NB4 (cell line): ENCODE results near the gene UBIAD1.

ENCODE experiments used
- CTCF ChIP-seq: IDR thresholded peaks from one replicate; pipeline ENCODE4 v1.5.1; 2012; ENCODE audit warnings: low read depth, low read length
- MAX ChIP-seq: IDR thresholded peaks from 2 replicates; pipeline ENCODE4 v1.6.1; 2011; ENCODE audit warnings: low read depth, low read length
- MYC ChIP-seq: IDR thresholded peaks from 2 replicates; pipeline ENCODE4 v1.6.1; 2011; ENCODE audit warnings: low read depth, low read length
- POLR2A ChIP-seq: IDR thresholded peaks from 2 replicates; pipeline ENCODE4 v1.6.1; 2011; ENCODE audit warnings: mild to moderate bottlenecking; ENCODE audit not compliant: insufficient read length; ENCODE audit errors: extremely low read depth

- no peak for TF ChIP-seq CTCF
- TF ChIP-seq POLR2A, result no peak
- TF ChIP-seq MAX, result no peak
- TF ChIP-seq MYC, result no peak
These were observed 717 bp downstream of the UBIAD1 start for GRCh38 chr1:11273595-11274234.
